Skin of body (tissue), 2 donors: ENCODE results near the gene SPATA3. TPM values are rescaled to one million over a fixed set of nuclear protein-coding genes. Genes with fewer than 3 reads are reported as not detected.

Experiments used
- DNase-seq: peaks from one replicate; lab custom pipeline; 2025; lab: John Stamatoyannopoulos, UW
- total RNA-seq: library from RNA; depleted of rRNA; stranded (reverse); fragments of >200 nt; gene quantifications from one replicate; pipeline ENCODE4 v1.2.3, GENCODE V29; 2014

The SPATA3 gene
- total RNA-seq, 1 donor from 2014 or later: not detected

DNA sequence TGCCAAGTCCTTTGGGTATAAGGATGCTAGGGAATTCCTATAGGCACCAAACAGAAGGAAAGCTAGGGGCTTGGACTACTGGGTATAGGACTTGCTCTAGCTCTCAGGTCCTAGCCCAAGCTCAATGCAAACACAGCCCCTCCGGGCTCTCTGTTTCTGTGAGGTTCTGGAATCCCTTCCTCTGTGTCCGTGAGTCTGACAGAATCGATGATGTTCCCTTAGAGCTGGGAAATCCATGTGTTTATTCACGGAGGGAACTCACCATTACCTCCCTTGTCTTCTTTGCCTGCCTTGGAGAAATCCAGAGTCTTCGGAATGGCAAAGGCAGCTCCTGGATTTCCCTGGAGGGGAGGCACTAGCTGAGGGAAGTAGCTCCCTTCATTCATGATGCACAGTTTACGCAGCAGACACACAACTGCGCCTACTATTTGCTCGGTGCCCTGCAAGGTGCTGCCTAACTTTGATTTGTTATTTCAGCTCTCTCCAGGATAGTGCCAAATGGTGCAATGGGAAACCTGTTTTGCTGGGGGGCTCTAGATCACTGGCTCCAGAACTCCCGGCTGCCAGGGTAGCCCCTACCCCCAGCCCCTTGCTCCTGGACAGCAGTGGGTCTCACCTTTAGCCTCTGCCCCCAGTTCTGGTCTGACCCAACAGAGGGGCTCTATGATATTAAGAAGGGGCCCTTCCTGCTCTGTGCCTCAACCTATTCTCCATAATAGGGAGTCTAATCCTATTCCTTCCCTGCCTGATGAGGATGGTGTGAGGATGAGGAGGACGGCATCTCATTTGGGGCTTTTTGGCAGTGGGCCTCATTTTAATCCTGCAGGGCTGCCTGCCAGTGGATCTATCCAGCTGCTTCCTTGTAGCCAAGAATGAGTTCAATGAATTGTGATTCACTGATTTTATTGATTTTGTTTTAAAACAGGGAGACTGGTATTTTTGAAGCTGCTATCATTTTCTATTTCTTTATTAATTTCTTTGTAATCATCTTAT lies 52.3 kb downstream of the SPATA3 start:
- no peak for DNase-seq

DNA sequence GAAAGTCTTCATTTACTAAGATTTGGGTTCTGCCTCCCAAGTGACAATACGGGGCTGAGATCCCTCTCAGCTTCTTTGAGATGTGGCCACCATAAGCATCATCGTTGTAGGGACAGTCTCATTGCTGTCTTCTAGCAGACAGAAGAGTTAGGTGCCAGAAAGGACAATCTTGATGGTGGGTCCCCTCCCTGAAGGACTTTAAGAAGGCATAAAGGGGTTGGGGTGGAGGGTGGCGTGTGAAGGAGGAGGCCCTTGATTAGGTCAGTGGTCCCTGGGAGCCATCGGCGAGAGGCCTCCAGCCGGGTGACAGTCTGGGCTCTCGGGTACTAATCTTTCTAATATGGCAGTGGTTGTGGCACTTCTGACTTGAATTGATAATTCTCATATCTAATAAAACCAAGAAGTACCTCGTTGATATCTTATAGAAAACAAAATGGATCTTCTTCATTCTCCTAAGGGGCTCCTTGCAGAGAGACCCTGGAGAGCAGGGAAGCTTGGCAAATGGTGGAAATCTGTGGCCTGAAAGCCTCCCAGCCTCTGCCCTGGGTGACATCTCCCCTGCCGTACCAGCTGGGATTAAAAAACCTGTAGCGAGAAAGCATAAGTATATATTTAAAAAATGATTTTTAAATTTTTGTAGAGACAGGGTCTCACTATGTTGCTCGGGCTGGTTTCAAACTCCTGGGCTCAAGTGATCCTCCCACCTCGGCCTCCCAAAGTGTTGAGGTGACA lies 53.5 kb downstream of the SPATA3 start:
- no peak for DNase-seq

DNA sequence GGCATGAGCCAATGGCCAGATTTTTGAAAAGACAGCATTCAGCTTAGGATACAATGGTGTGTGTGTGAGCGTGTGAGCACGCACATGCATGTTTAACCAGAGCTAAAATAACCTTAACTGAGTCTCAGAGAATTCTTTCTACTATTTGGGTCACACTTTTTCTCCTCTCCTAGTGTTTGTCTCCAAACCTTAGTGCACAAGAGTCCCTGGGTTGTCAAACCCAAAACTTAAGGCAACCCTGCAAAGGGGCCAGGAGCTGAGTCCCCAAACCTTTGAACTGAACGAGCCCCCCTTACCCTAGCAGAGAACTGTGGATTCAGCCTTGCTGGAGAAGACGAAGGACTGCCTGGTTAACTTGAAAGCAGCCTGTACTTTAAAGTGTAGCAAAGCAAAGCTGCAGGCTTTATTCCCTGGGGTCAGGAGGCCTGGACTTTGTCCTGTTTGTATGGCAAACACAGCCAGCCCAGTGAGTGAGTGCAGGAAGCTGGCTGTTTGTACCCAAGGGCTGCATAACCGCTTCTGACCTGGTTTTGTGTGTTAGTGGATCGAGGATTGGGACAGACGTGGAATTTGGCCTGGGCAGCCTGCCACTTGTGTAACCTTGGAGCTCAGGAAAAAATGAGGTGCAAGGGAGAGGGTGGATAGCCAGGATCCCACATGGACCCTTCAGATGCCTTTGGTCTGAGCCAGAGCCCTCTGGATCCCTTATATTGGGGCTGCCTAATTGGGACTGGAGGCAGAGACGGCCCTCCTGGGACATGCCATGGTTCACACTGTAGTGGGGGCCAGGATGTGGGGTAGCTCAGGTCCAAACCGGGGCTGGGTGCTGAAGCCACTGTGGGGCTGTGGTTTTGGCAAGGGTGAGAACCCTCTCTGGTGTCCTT lies 54.3 kb downstream of the SPATA3 start:
- no peak for DNase-seq

DNA sequence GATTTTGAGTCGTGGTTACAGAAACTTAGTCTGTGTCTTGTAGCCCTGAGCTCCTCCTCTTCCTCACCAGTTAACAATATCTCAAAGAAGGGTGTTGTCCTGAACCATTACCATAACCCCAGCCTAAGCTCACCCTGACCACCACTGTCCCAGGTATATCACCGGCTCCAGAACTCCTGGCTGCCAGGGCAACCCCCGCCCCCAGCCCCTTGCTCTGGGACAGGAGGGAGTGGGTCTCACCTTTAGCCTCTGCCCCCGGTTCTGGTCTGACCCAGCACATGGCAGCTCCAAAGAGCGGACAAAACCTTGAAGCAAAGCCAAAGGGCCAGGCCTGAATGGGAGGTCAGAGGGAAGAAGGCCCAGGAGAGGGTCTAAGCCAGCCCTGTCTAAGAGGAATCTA lies 55.2 kb downstream of the SPATA3 start:
- DNase-seq: no peak

DNA sequence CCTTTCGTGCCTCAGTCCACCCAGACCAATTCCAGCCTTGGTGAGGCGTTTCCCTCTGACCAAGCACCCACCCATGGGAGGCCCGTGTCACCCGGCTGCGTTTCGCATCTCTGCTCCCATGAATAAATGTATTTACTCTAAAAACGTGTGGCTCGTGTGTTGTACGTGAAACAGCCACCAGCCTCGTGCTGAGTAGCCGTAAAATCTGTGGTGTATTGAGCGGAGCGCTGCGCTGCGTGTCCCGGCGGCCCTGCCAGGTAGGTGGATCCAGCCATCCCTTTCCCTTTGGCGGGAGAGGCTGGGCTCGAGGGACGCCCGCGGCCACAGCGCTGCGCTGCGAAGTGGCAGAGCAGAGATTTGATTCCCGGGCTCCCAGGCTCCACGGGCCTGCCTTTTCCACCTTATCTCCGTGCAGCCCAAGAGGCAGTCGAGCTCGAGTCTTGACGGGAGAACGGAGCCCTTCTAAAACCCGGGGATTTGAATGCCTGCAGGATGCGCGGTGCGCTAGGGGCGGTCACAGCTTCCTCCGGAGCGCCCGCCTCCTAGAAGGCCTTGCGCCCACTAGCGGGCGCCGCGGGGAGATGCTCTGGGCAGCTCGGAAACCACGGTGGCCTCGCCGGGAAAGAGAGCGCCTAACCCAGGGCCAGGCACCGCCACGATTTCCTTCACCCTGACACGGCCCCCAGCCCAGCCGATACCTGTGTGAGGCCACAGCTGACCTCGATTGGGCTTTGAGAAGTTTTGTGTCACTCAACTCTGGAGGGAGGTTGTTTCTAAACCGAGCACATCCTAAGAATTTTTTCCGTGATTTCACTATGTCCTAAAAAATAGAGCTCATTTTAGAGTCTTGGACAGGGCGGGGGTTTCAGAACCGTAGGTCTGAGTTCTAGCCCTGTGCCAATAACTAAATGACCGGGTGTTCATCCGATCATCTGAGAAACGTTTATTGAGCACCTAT lies 56.9 kb downstream of the SPATA3 start:
- DNase-seq: peak; percentile 57

DNA sequence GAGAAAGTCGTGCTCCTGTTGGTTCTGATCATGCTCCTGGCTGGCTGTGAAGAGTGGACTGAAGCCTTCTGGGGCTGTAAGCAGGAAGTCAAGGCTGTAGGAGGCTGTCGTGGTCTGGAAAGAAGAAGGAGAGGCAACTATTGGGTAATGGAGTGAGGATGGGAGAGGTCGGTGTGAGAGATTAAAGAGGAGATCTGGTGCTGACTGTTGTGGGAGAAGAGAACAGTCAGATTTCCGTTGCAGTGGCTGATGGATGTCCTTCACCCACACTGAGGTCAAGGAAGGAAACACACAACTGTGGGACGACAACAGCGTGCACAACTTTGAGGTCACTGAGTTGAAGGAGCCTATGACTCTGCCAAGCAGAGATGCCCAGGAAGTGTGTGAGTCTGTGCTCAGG lies 57.9 kb downstream of the SPATA3 start:
- DNase-seq: no peak

DNA sequence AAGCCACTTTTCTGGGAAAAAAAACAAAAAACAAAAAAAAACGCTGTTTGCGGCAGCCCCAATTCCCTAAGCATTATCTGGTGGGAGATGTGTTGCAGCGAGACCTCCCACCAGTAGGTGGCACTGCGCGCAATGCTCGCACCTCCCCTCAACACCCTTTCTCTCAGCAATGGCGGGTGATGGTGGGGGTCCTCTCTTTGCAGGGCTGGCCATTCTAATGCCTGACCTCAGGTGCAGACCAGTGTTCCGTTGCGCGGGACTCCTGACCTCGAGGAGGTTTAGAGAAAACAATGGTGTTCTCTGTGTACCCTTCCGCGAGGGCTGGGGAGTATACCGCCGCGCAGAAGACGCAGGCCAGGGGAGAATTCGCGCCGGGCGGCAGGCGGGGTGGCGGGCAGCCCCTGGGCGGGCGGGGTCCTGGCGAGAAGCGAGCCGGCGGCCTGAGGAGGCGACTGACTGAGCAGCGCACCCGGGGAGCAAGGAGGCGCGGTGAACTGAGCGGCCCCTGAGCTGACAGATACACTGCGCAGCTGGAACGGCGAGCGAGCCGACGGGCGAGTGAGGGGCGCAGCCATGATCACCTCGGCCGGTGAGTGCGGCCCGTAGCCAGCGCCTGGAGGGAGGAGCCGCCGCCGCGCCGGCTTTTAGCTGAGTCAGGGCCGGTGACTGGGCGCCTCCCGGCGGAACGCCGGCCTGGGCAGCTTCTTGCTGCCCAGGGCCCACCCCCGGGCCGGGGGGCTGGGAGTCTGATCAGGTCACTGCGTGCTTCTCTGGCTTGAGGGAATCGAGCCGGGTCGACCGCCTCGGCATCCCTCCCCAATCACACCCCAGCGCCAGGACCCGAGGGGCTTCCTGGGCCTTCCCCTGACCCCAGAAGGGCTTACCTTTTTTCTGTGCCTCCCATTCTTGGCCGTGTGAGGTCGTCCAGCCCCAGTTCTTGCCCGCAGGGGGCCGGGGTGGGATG lies 60.8 kb downstream of the SPATA3 start, which contains the start of gene PSMD1:
TSS of gene PSMD1 (plus strand) at position 415 of the 964 bp plus-strand sequence. CDS start at position 574, 159 bp downstream.
- peak; percentile 96 for DNase-seq

DNA sequence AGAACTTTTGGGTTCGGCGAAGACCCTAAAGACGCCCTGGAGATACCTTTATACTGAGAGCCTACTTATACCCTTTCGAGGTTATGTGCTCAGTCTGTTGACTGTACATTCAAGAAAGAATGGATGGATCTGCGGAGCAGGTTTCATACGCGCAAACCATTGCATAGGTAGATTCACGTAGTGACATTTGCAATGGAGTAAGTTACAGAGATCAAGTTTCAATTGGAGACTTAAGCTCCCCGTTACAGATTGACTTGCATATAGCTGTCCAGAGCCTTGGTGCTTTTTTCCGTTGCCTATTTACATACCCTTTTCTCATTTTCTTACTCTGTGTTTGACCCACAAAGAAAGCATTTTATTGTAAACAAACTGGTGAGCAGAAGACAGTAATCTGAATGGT lies 61.7 kb downstream of the SPATA3 start:
- DNase-seq: no peak

Other genes with a start within 250 kb of the SPATA3 start
- gene ITM2C, start 131.2 kb upstream of the SPATA3 start, total RNA-seq: 49.4 TPM
- not detected for gene GPR55, start 70.9 kb upstream of the SPATA3 start, total RNA-seq
- 0.39 TPM for gene C2orf72, start 41.4 kb downstream of the SPATA3 start, total RNA-seq
- 72.3 TPM for gene PSMD1, start 60.7 kb downstream of the SPATA3 start, total RNA-seq
- gene HTR2B, start 128.9 kb downstream of the SPATA3 start, total RNA-seq: 0.30 TPM
- gene ARMC9, start 202.5 kb downstream of the SPATA3 start, total RNA-seq: 8.8 TPM